Activated CD4-positive, alpha-beta T cell treated with anti-CD3 and anti-CD28 coated beads for 4 hours (primary cell): ENCODE data around the gene EPS8L1.

Experiments used
- DNase-seq, 2 donors: peaks; one replicate each; pipeline ENCODE4 v3.0.0-alpha.2; 2020

EPS8L1 gene

DNA sequence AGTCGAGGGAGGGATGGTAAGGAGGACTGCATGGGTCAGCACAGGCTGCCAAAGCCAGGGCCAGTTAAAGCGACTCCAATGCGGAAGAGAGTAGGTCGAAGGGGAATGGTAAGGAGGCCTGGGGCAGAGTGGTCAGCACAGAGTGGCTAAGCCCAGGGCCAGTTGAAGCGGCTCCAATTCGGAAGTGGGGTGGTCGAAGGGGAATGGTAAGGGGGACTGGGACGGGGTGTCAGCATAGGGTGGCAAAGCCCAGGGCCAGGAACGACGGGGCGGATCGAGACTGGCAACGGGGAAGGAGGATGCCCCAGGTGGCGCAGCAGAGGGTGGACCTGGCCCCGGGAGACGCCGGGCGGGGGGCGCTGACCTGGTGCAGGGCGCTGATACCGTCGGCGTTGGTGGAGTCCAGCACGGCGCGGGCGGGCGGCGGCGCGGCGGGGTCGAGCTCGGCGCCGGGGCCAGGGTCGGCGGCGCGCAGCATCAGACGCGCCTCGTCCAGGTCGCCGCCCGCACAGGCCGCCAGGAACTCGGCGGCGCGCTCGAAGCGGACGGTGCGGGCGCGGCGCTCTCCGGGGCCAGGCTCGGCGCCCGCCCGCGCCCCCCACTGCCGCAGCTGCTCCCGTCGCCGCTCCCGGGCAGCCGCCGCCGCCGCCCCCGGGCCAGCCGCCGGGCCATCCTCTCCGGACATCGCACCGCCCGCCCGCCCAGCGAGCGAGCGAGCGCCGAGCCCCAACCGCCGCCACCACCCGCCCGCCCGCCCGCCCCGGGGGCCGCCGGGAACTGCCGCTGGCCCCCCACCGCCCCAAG is 41.4 kb downstream of the EPS8L1 start, which contains the start of gene PPP1R12C:
Gene PPP1R12C, minus strand, starts transcription at position 779 of the 804 bp plus-strand sequence. Its CDS starts 94 bp downstream, at position 685.
- no peak for DNase-seq

DNA sequence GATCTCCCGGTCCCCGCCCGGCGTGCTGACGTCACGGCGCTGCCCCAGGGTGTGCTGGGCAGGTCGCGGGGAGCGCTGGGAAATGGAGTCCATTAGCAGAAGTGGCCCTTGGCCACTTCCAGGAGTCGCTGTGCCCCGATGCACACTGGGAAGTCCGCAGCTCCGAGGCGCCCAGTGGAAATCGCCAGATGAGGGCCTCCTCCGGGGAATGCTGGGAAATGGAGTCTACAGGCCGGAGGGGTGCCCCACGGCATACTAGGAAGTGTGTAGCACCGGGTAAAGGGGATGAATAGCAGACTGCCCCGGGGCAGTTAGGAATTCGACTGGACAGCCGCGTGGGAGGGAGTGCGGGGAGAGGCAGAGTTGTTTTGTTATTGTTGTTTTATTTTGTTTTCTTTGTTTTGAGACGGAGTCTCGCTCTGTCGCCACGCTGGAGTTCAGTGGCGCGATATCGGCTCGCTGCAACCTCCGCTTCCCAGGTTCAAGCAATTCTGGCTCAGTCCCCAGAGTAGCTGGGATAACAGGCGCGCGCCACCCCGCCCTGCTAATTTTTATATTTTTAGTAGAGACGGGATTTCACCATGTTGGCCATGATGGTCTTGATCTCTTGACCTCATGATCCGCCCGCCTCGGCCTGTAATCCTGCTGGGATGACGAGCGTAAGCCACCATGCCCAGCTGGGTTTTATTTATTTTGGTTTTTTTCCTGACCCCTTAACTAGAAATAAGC is 42.2 kb downstream of the EPS8L1 start:
- DNase-seq: peak; percentile 97

DNA sequence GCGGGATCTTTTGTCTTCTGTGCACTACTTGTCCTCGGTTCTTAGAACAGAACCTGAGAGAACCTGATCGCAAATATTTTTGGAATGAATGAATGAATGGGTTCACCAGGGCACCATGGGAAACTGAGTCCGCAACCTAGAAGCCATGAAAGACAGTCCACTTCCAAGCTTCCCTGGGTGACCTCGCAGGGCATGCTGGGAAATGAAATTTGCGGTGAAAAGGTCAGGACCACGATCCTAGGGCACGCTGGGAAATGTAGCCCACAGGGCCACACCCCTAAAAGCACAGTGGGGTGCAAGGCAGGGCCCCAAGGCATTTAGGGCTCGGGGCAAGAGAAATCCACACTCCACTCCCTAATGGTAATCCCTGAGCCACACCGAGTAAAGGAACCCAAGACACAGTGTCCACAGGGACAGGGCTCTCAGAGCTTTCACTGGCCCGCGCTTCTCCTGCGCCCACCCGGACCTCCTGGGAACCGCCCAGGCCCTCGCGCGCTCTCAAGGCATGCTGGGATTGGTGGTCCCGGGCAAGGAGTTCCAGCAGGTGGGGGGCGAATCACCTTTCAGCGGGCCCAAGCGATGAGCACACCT is 42.8 kb downstream of the EPS8L1 start:
- DNase-seq: no peak

DNA sequence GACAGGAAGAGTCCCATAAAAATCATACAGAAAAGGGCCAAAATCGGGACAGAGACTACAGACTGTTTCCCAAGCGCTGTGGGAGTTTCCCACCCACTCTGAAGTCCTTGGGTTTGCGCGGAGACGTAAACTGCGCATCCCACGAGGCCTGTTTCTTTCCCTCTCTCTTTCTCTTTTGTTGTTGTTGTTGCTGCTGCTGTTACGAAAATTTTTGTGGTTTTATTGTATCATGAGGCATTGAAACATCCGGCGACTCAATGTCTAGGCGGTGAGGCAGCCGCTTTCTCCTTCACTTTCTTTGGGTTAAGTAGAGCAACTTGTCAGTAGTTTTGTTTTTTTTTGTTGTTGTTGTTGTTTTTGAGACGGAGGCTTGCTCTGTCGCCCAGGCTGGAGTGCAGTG is 43.4 kb downstream of the EPS8L1 start:
- no peak for DNase-seq

DNA sequence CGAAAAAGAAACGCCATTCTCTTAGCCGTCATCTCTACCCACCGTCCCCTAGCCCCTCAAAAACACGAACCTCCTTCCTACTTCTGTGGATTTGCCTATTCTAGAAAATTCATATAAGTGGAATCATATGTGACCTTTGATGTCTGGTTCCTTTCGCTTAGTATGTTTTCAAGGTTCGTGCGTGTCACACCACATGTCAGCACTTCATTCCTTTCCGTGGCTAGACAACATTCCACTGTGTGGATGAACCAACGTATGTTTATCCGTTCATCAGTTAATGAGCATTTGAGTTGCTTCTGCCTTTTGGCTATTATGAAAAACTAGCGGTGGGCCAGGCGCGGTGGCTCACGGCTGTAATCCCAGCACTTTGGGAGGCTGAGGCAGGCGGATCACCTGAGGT is 55.8 kb downstream of the EPS8L1 start:
- DNase-seq: no peak

DNA sequence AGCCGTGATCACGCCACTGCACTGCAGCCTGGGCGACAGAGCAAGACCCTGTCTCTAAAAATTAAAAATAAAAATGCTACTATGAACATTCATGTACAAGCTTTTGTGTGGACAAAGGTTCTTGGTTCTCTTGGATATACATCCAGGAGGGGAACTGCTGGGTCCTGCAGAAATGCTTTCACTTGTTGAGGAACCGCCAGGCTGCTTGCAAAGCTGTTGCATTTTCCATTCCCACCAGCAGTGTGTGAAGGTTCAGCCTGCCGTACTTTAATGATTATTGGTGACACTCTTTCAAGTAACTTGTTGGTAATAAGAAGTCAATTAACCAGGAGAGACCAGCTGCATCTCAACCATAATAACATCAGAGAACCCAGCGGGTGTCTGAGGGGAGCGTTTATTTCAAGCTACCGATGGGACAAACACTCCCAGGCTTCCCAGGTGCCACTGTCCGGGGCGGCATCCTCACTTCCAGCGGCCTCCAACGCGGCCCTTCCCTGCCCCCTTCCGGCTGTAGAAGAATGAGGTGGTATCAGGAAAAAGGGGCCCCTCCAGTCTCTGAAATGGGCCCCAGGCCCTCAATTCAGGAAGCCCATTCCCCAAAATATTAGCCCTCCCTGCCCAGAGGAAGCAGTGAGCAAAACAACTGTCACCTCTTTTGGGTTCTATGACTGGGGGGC is 56.9 kb downstream of the EPS8L1 start:
- DNase-seq: no peak

DNA sequence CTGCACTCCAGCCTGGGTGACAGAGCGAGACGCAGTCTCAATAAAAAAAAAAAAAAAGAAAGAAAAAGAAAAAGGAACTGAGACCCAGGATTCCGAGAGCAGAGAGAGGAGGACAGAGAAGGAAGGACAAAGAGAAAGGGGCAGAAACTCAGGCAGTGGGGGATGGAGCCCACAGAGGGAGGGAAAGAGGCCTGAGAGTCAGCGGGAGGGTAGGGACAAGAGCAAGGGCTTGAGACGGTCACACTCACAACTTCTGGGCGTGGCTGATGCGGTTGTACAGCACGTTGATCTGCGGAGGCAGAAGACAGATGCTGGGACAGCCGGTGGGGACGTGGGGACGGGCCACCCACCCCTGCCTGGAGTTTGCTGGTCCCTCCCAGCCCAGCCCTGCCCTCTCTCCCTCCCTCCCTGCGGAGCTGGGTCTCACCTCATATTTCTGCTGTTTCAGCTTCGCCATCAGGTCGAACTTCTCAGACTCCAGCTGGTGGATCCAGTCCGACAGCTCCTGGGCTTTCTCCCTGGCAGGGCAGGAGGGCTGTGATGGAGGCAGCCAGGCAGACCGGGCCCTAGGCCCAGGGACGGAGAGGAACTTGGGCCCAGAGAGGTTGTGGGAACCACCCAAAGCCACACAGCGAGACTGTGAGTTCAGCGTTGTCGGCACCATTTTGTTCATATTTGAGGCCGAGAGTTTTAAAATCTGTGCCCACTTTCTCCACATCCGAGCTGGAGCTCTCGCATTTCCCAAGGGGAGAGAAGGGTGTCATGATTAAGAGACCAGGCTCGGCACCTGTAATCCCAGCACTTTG is 58.2 kb downstream of the EPS8L1 start:
- no peak for DNase-seq

DNA sequence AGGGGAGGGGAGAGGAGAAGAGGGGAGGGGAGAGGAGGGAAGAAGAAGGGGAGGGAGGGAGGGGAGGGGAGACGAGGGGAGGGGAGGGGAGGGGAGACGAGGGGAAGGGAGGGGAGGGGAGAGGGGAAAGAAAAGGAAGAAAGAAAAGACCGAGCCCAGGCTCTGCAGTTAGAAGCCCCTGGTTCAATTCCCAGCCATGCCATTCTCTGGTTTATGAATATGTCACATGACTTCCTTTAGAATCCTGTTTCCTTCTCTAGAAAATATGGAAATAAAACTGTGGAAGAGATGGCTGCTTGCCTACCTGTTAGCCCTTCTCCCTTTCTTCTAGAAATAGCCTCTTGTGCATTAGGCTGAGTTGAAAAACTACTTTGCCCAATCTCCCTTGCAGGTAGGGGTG is 59.1 kb downstream of the EPS8L1 start:
- DNase-seq: no peak

DNA sequence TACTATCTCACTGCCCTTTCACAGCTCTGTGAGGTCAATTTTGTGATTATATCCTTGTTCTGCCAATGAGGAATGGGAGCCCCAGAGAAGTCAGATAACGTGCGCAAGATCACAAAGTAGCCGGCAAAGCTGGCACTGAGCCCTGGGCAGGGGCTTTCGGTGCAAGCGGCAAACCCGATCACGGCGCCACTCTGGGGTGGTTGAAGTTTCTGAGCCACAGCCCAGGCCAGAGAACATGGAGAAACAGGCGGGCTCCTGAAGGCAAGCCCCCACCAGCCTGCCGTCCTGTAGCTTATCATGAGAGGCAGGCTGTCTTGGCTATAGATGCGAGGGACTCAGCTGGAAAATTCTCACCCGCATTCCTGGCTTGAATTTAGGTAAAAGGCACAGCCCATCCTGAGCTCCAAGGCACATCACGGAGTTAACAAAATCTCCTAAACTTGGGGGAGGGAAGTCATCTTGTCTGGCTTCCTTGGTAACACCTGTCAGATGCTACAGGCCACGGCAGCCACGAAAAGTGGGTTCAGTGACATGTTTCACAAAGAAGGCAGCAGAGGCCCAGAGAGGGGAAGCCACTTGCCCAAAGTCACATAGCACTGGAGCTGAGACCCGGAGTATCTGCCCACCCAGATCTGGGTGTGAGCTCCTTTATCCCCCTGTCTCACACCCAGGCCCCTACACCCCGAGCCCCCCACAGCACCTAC is 60.9 kb downstream of the EPS8L1 start:
- no peak for DNase-seq
